IMR-90 (cell line): Measurements from ENCODE around the gene PRKACB.

Source experiments
- FOS ChIP-seq: fragments of 150-350 bp; IDR thresholded peaks from 2 replicates; pipeline ENCODE4 v1.6.1; 2016; ENCODE audit warnings: low read depth, low read length
- POLR2A ChIP-seq: IDR thresholded peaks from 2 replicates; pipeline ENCODE4 v1.6.1; 2012; ENCODE audit warnings: mild to moderate bottlenecking, low read depth, low read length
- RCOR1 ChIP-seq: IDR thresholded peaks from 2 replicates; pipeline ENCODE4 v1.6.1; 2012; ENCODE audit warnings: mild to moderate bottlenecking, low read length, improper control_type of control experiment; ENCODE audit not compliant: insufficient replicate concordance
- RFX5 ChIP-seq: IDR thresholded peaks from 2 replicates; pipeline ENCODE4 v1.8.0; 2012; ENCODE audit warnings: low read depth, mild to moderate bottlenecking, low read length, moderate library complexity
- TF ChIP-seq, protein P1 (sequence below): conservative IDR thresholded peaks from 2 replicates; pipeline ENCODE4 v1.5.1; 2012; ENCODE audit warnings: mild to moderate bottlenecking, low read depth, low read length, improper control_type of control experiment

DNA sequence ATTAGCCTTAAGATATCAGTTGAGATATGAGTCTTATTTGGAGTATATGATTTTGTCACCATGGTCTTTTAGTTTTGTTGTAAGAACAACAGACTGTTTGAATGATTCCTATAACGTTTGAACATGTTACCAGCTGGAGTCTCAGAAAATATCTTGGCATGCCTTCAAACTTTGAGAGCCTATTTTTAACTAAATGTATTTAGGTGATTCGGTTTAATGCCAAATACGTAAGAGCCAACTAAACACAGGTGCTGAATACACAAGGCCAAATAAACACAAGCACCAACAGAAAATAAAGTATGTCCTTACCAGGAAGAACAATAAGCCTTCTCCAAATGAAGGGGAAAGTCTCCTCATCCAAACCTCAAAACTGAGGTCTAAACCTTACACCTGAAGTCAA, 48.6 kb downstream of the PRKACB start:
- TF ChIP-seq FOS (no peak), POLR2A (no peak), RFX5 (no peak), RCOR1 (no peak)
- TF ChIP-seq, protein P1, sequence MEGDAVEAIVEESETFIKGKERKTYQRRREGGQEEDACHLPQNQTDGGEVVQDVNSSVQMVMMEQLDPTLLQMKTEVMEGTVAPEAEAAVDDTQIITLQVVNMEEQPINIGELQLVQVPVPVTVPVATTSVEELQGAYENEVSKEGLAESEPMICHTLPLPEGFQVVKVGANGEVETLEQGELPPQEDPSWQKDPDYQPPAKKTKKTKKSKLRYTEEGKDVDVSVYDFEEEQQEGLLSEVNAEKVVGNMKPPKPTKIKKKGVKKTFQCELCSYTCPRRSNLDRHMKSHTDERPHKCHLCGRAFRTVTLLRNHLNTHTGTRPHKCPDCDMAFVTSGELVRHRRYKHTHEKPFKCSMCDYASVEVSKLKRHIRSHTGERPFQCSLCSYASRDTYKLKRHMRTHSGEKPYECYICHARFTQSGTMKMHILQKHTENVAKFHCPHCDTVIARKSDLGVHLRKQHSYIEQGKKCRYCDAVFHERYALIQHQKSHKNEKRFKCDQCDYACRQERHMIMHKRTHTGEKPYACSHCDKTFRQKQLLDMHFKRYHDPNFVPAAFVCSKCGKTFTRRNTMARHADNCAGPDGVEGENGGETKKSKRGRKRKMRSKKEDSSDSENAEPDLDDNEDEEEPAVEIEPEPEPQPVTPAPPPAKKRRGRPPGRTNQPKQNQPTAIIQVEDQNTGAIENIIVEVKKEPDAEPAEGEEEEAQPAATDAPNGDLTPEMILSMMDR: no peak
